Neuronal stem cell (in vitro differentiated cells): ENCODE data around the gene EXOSC5. TPM values are rescaled to one million over a fixed set of nuclear protein-coding genes. Genes with fewer than 3 reads are reported as not detected.
A peak's percentile ranks its signal among the peaks of the same experiment; 100 is the strongest.

ENCODE experiments used
- DNase-seq: peaks from one replicate; pipeline ENCODE4 v3.0.0-alpha.2; 2013; ENCODE audit warnings: low spot score
- H2AFZ ChIP-seq: one replicate; pipeline ENCODE4 v1.6.1; 2013; ENCODE audit warnings: mild to moderate bottlenecking, low read length, inconsistent platforms
- H2AK5ac ChIP-seq: 2 replicates; pipeline ENCODE4 v1.6.1; 2013; ENCODE audit warnings: low read depth, mild to moderate bottlenecking, inconsistent platforms, low read length, moderate library complexity, mixed read lengths
- H2BK120ac ChIP-seq: 2 replicates; pipeline ENCODE4 v1.6.1; 2013; ENCODE audit warnings: low read depth, mild to moderate bottlenecking, inconsistent platforms, low read length, moderate library complexity, mixed read lengths
- H2BK12ac ChIP-seq: one replicate; pipeline ENCODE4 v1.6.1; 2013; ENCODE audit warnings: low read length, inconsistent platforms
- H2BK15ac ChIP-seq: 2 replicates; pipeline ENCODE4 v1.6.1; 2013; ENCODE audit warnings: mild to moderate bottlenecking, low read length, inconsistent platforms, mixed read lengths
- H2BK5ac ChIP-seq: one replicate; pipeline ENCODE4 v1.6.1; 2013; ENCODE audit warnings: inconsistent platforms, mild to moderate bottlenecking, low read length, moderate library complexity
- H3K14ac ChIP-seq: one replicate; pipeline ENCODE4 v1.6.1; 2013; ENCODE audit warnings: low read length, inconsistent platforms
- H3K18ac ChIP-seq: 2 replicates; pipeline ENCODE4 v1.6.1; 2013; ENCODE audit warnings: low read length, inconsistent platforms
- H3K23ac ChIP-seq: 2 replicates; pipeline ENCODE4 v1.6.1; 2013; ENCODE audit warnings: low read depth, mild to moderate bottlenecking, mixed read lengths, low read length, inconsistent platforms; ENCODE audit not compliant: poor library complexity
- H3K27ac ChIP-seq: replicated peaks from 3 replicates; pipeline ENCODE4 v1.5.1; 2013; ENCODE audit warnings: low read length, inconsistent platforms
- H3K27me3 ChIP-seq, 3 experiments: 2 replicates each; pipeline ENCODE4 v1.6.1; 2013; ENCODE audit warnings: low read length in 3 of 3, mild to moderate bottlenecking in 2 of 3, inconsistent platforms in 1 of 3, low read depth in 1 of 3, mixed read lengths in 1 of 3, moderate library complexity in 1 of 3; ENCODE audit not compliant: control insufficient read depth in 3 of 3, insufficient read depth in 3 of 3
- H3K36me3 ChIP-seq, 2 donors: replicated peaks in 1 of 2; 2 replicates each; pipeline ENCODE4 v1.6.1; 2013; ENCODE audit warnings: low read length in 2 of 2; ENCODE audit not compliant: control insufficient read depth in 2 of 2, insufficient read depth in 2 of 2
- H3K4ac ChIP-seq: 2 replicates; pipeline ENCODE4 v1.6.1; 2013; ENCODE audit warnings: inconsistent platforms, mild to moderate bottlenecking, low read length, moderate library complexity
- H3K4me1 ChIP-seq, 2 donors: 1 replicate in 1 of 2; 2 replicates in 1 of 2; pipeline ENCODE4 v1.6.1; 2013; ENCODE audit warnings: low read length in 2 of 2, low read depth in 1 of 2; ENCODE audit not compliant: control insufficient read depth in 2 of 2, insufficient read depth in 1 of 2
- H3K4me2 ChIP-seq: one replicate; pipeline ENCODE4 v1.6.1; 2013; ENCODE audit warnings: mild to moderate bottlenecking, low read length, inconsistent platforms; ENCODE audit not compliant: insufficient read depth, poor library complexity, severe bottlenecking
- H3K4me3 ChIP-seq, 2 donors: 2 replicates each; pipeline ENCODE4 v1.5.1; 2013; ENCODE audit warnings: low read length in 2 of 2, mild to moderate bottlenecking in 2 of 2, inconsistent platforms in 1 of 2, moderate library complexity in 1 of 2
- H3K79me1 ChIP-seq: one replicate; pipeline ENCODE4 v1.6.1; 2013; ENCODE audit warnings: low read depth, mild to moderate bottlenecking, inconsistent platforms, low read length, moderate library complexity
- H3K9ac ChIP-seq: one replicate; pipeline ENCODE4 v1.6.1; 2013; ENCODE audit warnings: mild to moderate bottlenecking, low read depth, low read length, inconsistent platforms; ENCODE audit not compliant: poor library complexity
- H3K9me3 ChIP-seq, 2 donors: replicated peaks in 1 of 2; 2 replicates each; pipeline versions ENCODE3 to v1.6.1; 2013; ENCODE audit warnings: low read length in 2 of 2, mild to moderate bottlenecking in 2 of 2, inconsistent platforms in 1 of 2, low read depth in 1 of 2, mixed read lengths in 1 of 2, moderate library complexity in 1 of 2; ENCODE audit not compliant: control insufficient read depth in 2 of 2, insufficient read depth in 1 of 2
- H4K8ac ChIP-seq: one replicate; pipeline ENCODE4 v1.6.1; 2013; ENCODE audit warnings: low read depth, mild to moderate bottlenecking, inconsistent platforms, low read length, moderate library complexity
- H4K91ac ChIP-seq: one replicate; pipeline ENCODE4 v1.6.1; 2013; ENCODE audit warnings: low read length, low read depth, mild to moderate bottlenecking, inconsistent platforms; ENCODE audit not compliant: poor library complexity
- WGBS, 2 donors: extraction: QIAGEN DNeasy Blood & Tissue Kit; methylation state at CpG; one replicate each; pipeline ENCODE4 v1.1.7; 2013; ENCODE audit warnings: missing lambda C conversion rate in 2 of 2, mixed read lengths in 1 of 2; ENCODE audit not compliant: insufficient read length in 2 of 2, insufficient replicate concordance in 1 of 2; ENCODE audit errors: extremely low coverage in 2 of 2; 5-methylcytosine and 5-hydroxymethylcytosine counted together
- small RNA-seq: library from polyadenylated mRNA; stranded (forward); fragments of <200 nt; extraction: miRNeasy Mini kit (QIAGEN cat#:217004); gene quantifications from one replicate; pipeline ENCODE3, GENCODE V24; 2013; ENCODE audit not compliant: insufficient read depth

EXOSC5 gene

GRCh38 chr19:41341669-41342490 lies 55.3 kb downstream of the EXOSC5 start:
- no peak for DNase-seq
- no peak overlapping the region for H3K14ac ChIP-seq
- WGBS, 2 donors: no CpG with 5 or more reads among the region's 20 CpGs
- H3K4me2 ChIP-seq: no peak overlapping the region
- H2AK5ac ChIP-seq: no peak overlapping the region
- H3K36me3 ChIP-seq: peaks cover 0 to 26% of the 10 kb centered on the region in 2 donors
- peak overlapping the region; percentile 23 for H4K8ac ChIP-seq
- H4K91ac ChIP-seq: no peak overlapping the region
- H3K27me3 ChIP-seq: no peaks in the 10 kb centered on the region
- H3K23ac ChIP-seq: peak overlapping the region; percentile 73
- no peak overlapping the region for H2AFZ ChIP-seq
- no peak overlapping the region for H2BK120ac ChIP-seq
- no peak overlapping the region for H2BK5ac ChIP-seq
- no peak overlapping the region for H2BK15ac ChIP-seq
- H3K9ac ChIP-seq: peak overlapping the region; percentile 21
- H3K27ac ChIP-seq: no peak overlapping the region
- no peak overlapping the region for H3K4ac ChIP-seq
- H3K4me3 ChIP-seq: no peak overlapping the region
- H3K79me1 ChIP-seq: no peaks in the 10 kb centered on the region
- H3K18ac ChIP-seq: peak overlapping the region; percentile 80
- H3K4me1 ChIP-seq: no peaks in the 10 kb centered on the region
- no peaks in the 10 kb centered on the region for H3K9me3 ChIP-seq
- no peak overlapping the region for H2BK12ac ChIP-seq

GRCh38 chr19:41339936-41340335 lies 57.2 kb downstream of the EXOSC5 start:
- no peaks in the 10 kb centered on the region for H3K4me1 ChIP-seq
- no peak overlapping the region for H3K18ac ChIP-seq
- no peak overlapping the region for H4K91ac ChIP-seq
- no peak overlapping the region for H3K4ac ChIP-seq
- no peak overlapping the region for H4K8ac ChIP-seq
- H2AFZ ChIP-seq: no peak overlapping the region
- H3K9me3 ChIP-seq: no peaks in the 10 kb centered on the region
- H3K4me3 ChIP-seq: no peak overlapping the region
- H3K9ac ChIP-seq: no peak overlapping the region
- no peak for DNase-seq
- peaks cover 0 to 26% of the 10 kb centered on the region in 2 donors for H3K36me3 ChIP-seq
- H2BK120ac ChIP-seq: no peak overlapping the region
- WGBS, 2 donors: no CpG with 5 or more reads among the region's 5 CpGs
- H2BK15ac ChIP-seq: no peak overlapping the region
- H3K4me2 ChIP-seq: no peak overlapping the region
- no peak overlapping the region for H2BK5ac ChIP-seq
- no peaks in the 10 kb centered on the region for H3K27me3 ChIP-seq
- H3K79me1 ChIP-seq: no peaks in the 10 kb centered on the region
- no peak overlapping the region for H2AK5ac ChIP-seq
- H3K27ac ChIP-seq: no peak overlapping the region
- H3K23ac ChIP-seq: no peak overlapping the region
- H2BK12ac ChIP-seq: no peak overlapping the region
- no peak overlapping the region for H3K14ac ChIP-seq

Small RNA genes lying within 50 kb of the gene (small RNA-seq; reads per million reads assigned to genes)
- not detected for gene RF00017
